Epidermal melanocyte (primary cell): ENCODE measurements around the gene IFNA1.
"Not testable (repeated sequence)": the region's sequence is repeated elsewhere in the genome, so short reads cannot be mapped to it uniquely, and the experiment has no call there.

Source experiments
- DNase-seq: peaks from one replicate; pipeline ENCODE4 v3.0.0; 2011; ENCODE audit warnings: low spot score; ENCODE audit not compliant: insufficient read length

The IFNA1 gene

DNA sequence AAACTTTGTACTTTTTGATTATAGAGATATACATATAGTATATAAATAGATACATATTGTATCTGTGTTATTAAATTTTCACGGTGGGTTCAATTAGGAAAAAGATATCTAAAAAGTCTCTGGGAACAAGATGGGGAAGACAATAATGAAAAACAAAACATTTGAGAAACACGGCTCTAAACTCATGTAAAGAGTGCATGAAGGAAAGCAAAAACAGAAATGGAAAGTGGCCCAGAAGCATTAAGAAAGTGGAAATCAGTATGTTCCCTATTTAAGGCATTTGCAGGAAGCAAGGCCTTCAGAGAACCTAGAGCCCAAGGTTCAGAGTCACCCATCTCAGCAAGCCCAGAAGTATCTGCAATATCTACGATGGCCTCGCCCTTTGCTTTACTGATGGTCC, at the start of gene IFNA1:
Gene IFNA1, plus strand, starts transcription at position 301 of the 400 bp plus-strand sequence. Its CDS starts 69 bp downstream, at position 370.
- DNase-seq, result no peak

GRCh38 chr9:21392270-21392669, 48.0 kb upstream of the IFNA1 start:
- no peak for DNase-seq

GRCh38 chr9:21395778-21396717, 44.2 kb upstream of the IFNA1 start:
- no peak for DNase-seq

DNA sequence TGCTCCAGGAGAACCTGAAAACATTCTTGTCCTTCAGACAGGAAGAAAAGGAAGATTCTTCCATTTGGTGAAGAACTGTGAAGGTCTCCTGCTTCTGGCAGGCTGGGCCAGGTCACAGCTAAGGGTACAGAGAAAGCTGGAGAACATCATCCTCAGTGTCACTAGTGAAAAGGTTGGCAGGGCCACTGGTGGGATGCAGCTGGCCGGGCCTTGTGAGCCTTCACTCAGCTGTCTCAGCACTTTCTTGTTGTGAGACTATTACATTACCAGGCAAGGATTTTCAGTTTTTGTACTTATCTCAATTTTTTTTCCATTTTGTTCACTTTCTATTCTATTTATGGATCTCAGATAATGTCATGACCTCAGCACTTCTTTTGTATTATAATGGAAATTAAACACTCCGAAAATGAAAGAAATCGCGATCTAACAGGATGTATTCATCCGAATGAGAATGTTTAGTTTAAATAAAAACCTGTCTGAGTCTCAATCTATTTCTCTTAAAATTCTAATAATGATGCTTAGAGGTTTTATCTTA, 41.2 kb upstream of the IFNA1 start:
- DNase-seq, result no peak

DNA sequence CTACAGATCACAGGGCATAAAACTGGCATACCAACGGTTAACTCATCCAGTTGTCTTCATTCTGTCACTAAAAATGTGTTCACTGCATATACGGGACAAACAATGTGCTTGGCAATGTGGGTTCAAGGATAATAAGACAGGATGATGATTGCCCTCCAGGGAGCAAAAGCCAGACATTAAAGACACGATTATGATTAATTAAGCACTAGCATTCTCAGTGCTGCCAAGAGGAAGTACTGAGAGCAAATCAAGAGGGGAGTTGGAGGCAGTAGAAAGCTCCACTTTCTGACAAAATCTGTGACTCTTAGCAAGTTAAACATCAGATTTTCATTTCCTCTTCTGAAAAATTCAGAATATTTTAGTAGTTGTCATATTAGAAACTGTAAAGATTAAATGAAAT, 40.3 kb upstream of the IFNA1 start:
- no peak for DNase-seq

- no peak for DNase-seq
Observed at GRCh38 chr9:21402386-21403251, 37.6 kb upstream of the IFNA1 start.

- no peak for DNase-seq
Observed at GRCh38 chr9:21404146-21404545, 36.1 kb upstream of the IFNA1 start.

DNA sequence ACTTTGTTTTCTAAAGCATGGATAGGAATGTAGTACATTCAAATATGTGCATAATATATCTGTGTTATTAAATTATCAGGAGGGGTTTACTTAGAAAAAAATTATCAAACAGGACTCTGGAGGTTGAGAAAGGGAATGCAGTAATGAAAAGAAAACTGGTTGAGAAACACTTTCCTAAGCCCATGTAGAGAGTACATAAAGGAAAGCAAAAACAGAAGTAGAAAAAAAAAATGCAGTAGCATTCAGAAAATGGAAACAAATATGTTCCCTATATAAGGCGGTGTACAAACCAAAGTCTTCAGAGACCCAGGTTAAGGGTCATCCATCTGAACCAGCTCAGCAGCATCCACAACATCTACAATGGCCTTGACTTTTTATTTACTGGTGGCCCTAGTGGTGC, 31.4 kb upstream of the IFNA1 start, which contains the start of gene IFNA8:
Gene IFNA8, plus strand, starts transcription at position 301 of the 400 bp plus-strand sequence. Its CDS starts 60 bp downstream, at position 361.
- DNase-seq, result no peak

DNA sequence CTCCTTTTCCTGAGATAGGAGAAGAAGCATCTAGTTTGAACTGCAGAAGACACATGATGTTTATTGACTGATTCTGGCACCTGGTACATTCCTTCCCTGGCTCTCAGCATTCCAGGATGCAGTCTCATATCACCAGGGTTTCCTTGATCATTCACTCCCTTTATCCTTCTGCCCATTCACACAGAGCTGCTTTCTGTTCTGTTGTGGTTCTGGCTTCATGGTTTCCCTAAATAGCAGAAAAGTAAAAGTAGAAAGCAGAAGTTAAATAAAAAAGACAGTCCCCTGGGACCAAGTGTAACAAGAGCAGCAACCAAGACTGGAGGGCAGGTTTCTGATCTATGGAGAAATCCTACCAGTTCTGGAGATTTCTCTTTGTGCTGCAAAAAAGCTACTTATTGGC, 28.1 kb upstream of the IFNA1 start:
- DNase-seq, result no peak

DNA sequence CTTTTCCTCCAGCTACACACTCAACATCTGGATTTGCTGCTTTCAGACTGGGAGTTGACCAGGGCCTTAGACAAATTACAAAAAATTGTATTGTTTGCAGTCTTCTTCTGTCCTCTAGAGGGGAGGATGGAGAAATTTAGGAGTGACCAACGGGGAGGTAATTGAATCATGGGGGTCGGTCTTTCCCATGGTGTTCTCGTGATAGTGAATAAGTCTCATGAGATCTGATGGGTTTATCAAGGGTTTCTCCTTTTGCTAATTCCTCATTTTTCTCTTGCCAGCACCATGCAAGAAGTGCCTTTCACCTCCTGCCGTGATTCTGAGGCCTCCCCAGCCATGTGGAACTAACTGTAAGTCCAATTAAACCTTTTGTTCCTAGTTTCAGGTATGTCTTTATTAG, 27.1 kb upstream of the IFNA1 start:
- DNase-seq, result no peak

GRCh38 chr9:21413624-21414023, 26.6 kb upstream of the IFNA1 start:
- no peak for DNase-seq

DNA sequence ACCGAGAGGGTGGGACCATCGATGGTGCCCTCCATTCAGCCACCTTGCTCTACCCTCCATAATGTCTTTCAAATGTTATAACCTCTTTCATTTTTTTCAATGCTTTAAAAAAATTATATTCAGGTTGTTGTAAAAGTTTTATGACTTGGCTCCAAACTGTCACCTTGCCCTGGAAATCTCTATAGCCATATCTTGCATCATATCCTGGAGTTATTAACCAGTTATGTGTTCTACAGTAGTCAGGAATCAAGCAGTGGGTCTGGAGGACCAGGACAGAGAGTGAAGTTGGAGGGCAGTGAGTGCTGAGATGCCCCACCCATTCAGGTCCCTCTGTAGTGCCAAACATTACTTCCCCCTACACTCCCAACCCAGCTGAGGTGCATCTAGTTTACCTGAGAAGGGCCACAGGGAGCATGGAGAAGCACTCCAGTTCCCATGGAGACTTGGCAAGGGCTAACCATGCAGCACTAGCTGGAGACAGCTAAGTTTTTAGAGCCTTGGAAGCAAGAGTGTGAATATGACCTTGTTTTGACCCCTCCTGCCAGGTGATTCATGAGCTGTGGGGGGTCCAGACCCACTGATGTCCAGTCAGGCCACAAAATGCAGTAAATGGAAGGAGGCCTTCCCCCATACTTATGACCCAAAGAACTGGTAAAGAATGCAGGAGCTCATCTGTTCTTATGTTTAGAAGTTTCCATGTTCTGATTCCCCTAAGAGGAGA, 25.9 kb upstream of the IFNA1 start:
- DNase-seq, result no peak

DNA sequence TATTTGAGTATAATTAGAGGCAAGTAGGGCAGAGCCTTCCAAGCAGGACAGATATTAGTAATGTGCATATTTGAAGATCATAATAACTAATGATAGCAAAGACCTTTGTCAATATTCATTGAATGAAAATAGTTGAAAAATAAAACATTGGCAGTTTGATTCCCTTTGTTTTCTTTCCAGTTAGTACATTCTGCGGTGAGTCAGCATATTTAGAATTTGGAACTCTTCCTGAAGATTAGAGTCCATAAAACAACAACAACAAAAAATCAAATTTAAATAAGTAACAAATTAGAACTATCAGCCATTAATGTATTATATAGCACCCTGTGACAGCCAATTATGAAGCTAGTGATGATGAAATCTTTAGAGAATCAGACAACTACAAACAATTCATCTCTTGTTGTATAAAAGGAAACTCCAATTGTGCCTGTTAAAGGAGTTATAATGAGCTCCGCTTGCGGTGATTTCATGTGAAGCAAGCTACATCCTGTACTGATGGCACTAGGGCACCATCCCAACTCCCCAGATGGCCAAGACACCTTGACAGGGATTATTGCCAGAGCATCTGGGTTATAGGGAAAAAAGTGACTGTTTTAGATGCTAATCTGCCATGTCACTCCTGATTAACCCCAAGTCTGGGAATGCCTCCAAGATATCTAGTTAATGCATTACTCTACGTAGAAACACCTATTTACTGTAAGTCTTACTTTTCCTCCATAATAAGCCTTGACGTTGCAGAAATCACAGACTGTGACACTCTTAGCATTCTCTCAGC, 24.6 kb upstream of the IFNA1 start:
- DNase-seq, result no peak

DNA sequence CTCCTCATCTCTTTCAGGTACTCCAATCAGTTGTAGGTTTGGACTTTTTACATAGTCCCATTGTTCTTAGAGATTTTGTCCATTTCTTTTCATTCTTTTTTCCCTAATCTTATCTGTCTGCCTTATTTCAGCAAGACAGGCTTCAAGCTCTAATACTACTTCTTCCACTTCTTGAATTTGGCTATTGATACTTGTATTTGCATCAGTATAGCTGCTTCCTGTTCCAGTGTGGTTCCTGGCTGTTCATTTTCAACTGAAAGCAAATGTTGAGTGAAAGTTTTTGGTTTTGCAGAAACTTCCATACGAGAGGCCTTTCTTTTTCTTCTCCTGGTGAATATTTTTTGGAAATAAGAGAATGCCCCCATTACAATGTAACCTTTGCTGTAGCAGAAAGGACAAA, 12.0 kb upstream of the IFNA1 start:
- DNase-seq, result no peak

GRCh38 chr9:21429191-21429590, 11.0 kb upstream of the IFNA1 start:
- DNase-seq, result no peak

DNA sequence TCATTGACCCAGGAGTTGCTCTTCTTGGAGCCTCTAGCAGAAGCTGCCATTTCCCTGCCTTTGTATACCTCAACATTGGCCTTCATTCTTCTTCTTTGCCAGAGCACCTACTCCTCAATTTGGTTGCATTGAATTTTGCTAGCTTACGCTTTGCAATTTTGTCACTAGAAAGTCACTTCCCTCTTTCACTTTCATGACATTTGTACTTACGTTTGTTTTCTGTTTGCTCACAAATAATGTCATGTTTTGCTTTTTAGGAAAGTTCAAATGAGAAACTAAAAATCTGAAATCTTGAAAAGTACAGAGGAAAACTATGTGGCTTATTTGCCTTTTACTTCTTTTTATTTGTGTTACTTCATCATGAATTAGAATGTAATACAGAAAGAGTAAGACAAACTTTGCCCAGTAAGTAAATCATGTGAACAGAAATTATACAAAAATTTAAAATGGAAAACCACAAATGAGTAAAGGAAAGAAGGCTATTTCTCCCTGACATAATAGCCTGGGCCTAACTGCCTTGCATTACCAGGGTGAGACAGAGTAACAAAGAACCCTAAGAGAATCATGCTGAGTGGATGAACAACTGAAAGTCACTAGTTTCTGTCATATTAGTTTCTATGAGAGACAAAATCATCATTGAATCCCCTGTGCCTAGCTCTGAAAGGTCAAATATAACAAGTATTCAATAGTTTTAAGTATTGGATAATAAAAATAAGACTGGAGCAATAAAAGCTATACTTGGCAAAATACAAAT, 7.4 kb upstream of the IFNA1 start:
- DNase-seq, result peak; percentile 24

- DNase-seq, result no peak
Observed at GRCh38 chr9:21434202-21435014, 5.8 kb upstream of the IFNA1 start.

GRCh38 chr9:21435015-21435383, 5.2 kb upstream of the IFNA1 start:
- DNase-seq, result not testable (repeated sequence)
